Esophagus squamous epithelium (tissue), 5 donors: ENCODE measurements around the gene PRKCZ. TPM values are rescaled to one million over a fixed set of nuclear protein-coding genes. Genes with fewer than 3 reads are reported as not detected.

Source experiments
- DNase-seq: peaks from one replicate; lab custom pipeline; 2025; lab: John Stamatoyannopoulos, UW
- H3K27ac ChIP-seq, 4 donors: fragments of 200-600 bp; sonication (generic); one replicate each; pipeline ENCODE4 v1.5.1; 2016 to 2019; ENCODE audit warnings: mild to moderate bottlenecking in 1 of 4
- H3K27me3 ChIP-seq, 4 donors: fragments of 200-600 bp; sonication (generic); 1 replicate in 3 of 4; 2 replicates in 1 of 4; pipeline versions ENCODE4 v1.5.1 to v1.6.0; 2017 to 2021; ENCODE audit warnings: antibody characterized with exemption in 1 of 4
- H3K36me3 ChIP-seq, 3 donors: fragments of 200-600 bp; sonication (generic); one replicate each; pipeline ENCODE4 v1.5.1; 2016 to 2019
- H3K4me1 ChIP-seq, 3 donors: fragments of 200-600 bp; sonication (generic); one replicate each; pipeline ENCODE4 v1.5.1; 2017 to 2019
- H3K4me3 ChIP-seq, 4 donors: fragments of 200-600 bp; sonication (generic); 1 replicate in 3 of 4; 2 replicates in 1 of 4; pipeline ENCODE4 v1.5.1; 2016 to 2019; ENCODE audit warnings: mild to moderate bottlenecking in 2 of 4, moderate library complexity in 1 of 4
- H3K9me3 ChIP-seq, 3 donors: fragments of 200-600 bp; sonication (generic); one replicate each; pipeline ENCODE4 v1.5.1; 2016 to 2019
- POLR2A ChIP-seq, 4 donors: fragments of 450-650 bp; IDR thresholded peaks; one replicate each; pipeline ENCODE4 v1.6.1; 2017; ENCODE audit warnings: antibody characterized with exemption in 4 of 4, mild to moderate bottlenecking in 4 of 4, moderate library complexity in 3 of 4
- WGBS, 2 donors: methylation state at CpG; one replicate each; pipeline ENCODE4 v1.1.5; 2018; 5-methylcytosine and 5-hydroxymethylcytosine counted together
- intact Hi-C: fragments of 100-400 bp; cut with DNase I; formaldehyde crosslinking; loops from one replicate; pipeline ENCODE4 v1.15.0; 2022
- total RNA-seq, 4 donors: library from RNA; depleted of rRNA; stranded (reverse); fragments of >200 nt; gene quantifications; one replicate each; pipeline ENCODE4 v1.1.0, GENCODE V29; 2016
- TF ChIP-seq, protein P1 (sequence below), 6 experiments: fragments of 450-650 bp in 4 of 6; fragments of 200-600 bp in 2 of 6; sonication (generic) in 2 of 6; IDR thresholded peaks; one replicate each; pipeline ENCODE4 v1.5.1; 2016 to 2019; ENCODE audit warnings: antibody characterized with exemption in 6 of 6, mild to moderate bottlenecking in 4 of 6, moderate library complexity in 4 of 6
- donor health status: DM: yes; HTN: yes; CAD: no.

PRKCZ gene
- total RNA-seq, 4 donors from 2014 or later = 14.5 to 23.8 (median 17.5) TPM

DNA sequence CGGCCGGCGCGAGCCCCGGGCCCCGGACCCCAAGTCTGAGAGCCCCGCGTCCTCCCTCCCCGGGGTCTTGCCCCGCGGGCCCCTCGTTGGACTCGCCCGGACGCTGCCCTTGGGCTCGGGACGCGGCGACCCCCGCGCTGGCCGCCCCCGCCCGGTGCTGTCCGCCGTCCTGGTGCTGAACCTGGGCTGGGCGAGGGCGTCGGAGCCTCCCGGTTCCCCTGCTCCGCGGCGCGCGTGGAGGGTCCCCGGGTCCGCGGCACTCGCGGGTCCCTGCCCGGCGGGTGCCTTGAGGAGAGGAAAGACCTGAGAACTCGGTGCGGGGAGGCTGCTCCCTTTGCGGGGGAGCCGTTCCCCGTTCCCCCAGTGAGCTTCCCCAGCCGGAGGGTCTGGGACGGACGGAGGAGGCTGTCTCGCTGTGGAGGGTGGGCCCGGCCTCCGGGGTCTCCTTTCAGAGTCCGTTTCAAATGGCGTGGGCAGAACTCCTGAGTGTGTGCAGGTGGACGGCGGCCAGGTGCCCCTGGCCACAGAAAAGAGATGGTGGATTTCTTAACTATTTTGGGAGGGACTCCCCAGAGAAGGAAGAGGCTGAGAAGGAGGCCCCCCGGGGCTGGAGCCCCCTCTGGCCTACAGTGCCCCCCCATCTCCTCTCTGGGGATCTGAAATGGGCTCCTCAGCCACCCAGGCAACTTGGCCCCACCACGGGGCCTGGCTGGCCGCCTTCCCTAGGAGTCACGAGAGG, 30.5 kb upstream of the PRKCZ start:
- intact Hi-C loops = no loop called here
- no peak for TF ChIP-seq POLR2A (IDR thresholded peaks at IDR 0.05)
- TF ChIP-seq, protein P1, sequence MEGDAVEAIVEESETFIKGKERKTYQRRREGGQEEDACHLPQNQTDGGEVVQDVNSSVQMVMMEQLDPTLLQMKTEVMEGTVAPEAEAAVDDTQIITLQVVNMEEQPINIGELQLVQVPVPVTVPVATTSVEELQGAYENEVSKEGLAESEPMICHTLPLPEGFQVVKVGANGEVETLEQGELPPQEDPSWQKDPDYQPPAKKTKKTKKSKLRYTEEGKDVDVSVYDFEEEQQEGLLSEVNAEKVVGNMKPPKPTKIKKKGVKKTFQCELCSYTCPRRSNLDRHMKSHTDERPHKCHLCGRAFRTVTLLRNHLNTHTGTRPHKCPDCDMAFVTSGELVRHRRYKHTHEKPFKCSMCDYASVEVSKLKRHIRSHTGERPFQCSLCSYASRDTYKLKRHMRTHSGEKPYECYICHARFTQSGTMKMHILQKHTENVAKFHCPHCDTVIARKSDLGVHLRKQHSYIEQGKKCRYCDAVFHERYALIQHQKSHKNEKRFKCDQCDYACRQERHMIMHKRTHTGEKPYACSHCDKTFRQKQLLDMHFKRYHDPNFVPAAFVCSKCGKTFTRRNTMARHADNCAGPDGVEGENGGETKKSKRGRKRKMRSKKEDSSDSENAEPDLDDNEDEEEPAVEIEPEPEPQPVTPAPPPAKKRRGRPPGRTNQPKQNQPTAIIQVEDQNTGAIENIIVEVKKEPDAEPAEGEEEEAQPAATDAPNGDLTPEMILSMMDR (IDR thresholded peaks at IDR 0.05) = no peak
- Histone ChIP-seq H3K9me3 (no peaks in the 10 kb centered on the region), H3K27ac (no peak overlapping the region), H3K4me3 (peak overlapping the region in 3 of 4 donors; percentile 29 to 58 (median 44)), H3K27me3 (peaks cover 7 to 100% (median 16%) of the 10 kb centered on the region in 4 donors), H3K4me1 (peaks cover 0 to 23% (median 8%) of the 10 kb centered on the region in 3 donors), H3K36me3 (no peaks in the 10 kb centered on the region)
- 43 to 64% methylated on average over 3 to 6 of the region's 61 CpGs for WGBS, 2 donors
- DNase-seq = no peak

DNA sequence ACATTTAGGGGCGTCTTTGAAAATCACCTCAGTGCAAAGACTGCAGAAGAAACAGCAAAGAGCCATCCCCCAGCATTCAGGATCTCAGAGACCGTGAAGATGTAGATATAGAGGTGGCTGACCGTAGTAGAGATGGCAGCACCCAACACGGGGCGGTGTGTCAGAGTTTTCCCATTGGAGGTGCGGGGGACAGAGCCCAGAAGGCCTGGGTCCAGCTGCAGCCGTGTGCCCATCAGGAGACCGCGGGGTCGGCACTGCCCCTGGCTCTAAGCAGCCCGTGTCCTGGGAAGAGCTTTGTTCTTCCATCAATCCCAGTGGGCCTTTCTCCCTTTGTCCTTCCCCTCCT, 29.9 kb upstream of the PRKCZ start:
- DNase-seq = no peak
- intact Hi-C loops = no loop called here
- TF ChIP-seq POLR2A (IDR thresholded peaks at IDR 0.05) = no peak
- TF ChIP-seq, protein P1 (IDR thresholded peaks at IDR 0.05) = no peak
- H3K9me3 ChIP-seq = no peaks in the 10 kb centered on the region
- H3K27me3 ChIP-seq = peaks cover 7 to 100% (median 16%) of the 10 kb centered on the region in 4 donors
- H3K27ac ChIP-seq = no peak overlapping the region
- H3K4me1 ChIP-seq = peaks cover 3 to 22% (median 8%) of the 10 kb centered on the region in 3 donors
- no peak overlapping the region for H3K4me3 ChIP-seq
- 71 to 83% methylated on average over 4 to 6 of the region's 11 CpGs for WGBS, 2 donors
- H3K36me3 ChIP-seq = no peaks in the 10 kb centered on the region

DNA sequence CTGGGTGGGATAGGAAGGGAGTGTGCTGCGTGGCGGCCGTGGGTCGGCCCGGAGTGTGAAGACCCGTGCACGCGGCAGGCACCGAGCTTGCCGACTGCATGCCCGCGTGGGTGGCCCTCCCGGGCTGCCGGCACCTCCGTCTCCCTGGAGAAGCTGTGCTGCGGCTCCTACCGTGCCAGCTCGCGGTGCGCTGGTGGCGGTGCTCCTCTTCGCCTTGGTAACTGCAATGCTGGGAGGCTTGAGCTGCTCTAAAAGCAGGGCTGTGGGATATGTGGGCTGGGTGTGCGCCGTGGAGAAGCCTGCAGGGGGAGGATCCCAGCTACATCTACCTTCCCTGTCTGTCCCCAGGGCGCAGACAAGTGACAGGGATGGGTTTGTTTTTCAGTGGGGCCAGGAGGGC, 28.7 kb upstream of the PRKCZ start:
- Histone ChIP-seq H3K27ac (no peak overlapping the region), H3K36me3 (no peaks in the 10 kb centered on the region), H3K9me3 (no peaks in the 10 kb centered on the region), H3K4me1 (peaks cover 8 to 31% (median 9%) of the 10 kb centered on the region in 3 donors), H3K27me3 (peaks cover 7 to 97% (median 16%) of the 10 kb centered on the region in 4 donors), H3K4me3 (no peak overlapping the region)
- intact Hi-C loops = no loop called here
- TF ChIP-seq POLR2A (IDR thresholded peaks at IDR 0.05) = no peak
- TF ChIP-seq, protein P1 (IDR thresholded peaks at IDR 0.05) = no peak
- 74 to 81% methylated on average over 4 to 16 of the region's 25 CpGs for WGBS, 2 donors
- DNase-seq = no peak

DNA sequence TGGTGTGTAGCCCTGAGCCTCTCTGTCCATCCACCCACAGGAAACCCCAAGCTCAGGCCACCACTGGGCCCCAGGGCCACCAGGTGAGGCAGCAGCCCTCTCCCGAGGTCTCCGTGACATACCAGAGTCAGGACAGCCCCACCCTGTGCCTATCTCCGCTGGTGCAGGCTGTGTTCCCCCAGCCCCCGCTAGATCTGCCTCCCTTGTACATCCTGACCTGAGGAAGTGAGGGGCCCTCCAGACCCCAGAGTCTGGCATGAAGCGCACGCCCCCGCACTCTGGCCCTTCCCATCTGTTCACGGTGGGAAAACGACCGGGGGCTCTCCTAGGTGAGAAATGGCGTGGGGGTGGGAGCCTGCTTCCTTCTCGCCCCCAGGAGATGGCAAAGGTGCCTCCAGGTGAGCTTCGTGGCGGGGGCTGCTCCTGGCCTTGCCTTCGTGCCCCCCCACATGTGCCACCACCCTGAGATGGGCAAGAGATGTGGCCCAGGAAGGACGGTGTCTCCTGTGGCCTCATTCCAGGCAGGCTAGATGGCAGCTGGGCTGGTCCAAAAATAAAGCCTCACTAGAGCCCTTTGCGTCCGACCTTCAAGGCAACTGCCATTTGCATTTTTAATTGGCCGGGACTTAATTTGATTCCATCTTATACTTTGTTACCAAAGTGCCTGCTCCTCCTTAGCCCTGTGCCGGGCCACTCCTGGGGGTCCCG, 28.0 kb upstream of the PRKCZ start:
- no peaks in the 10 kb centered on the region for H3K36me3 ChIP-seq
- intact Hi-C loops = no loop called here
- H3K27ac ChIP-seq = no peak overlapping the region
- TF ChIP-seq POLR2A (IDR thresholded peaks at IDR 0.05) = no peak
- TF ChIP-seq, protein P1 (IDR thresholded peaks at IDR 0.05) = no peak
- peaks cover 7 to 91% (median 16%) of the 10 kb centered on the region in 4 donors for H3K27me3 ChIP-seq
- no peaks in the 10 kb centered on the region for H3K9me3 ChIP-seq
- no peak overlapping the region for H3K4me3 ChIP-seq
- peaks cover 8 to 31% (median 9%) of the 10 kb centered on the region in 3 donors for H3K4me1 ChIP-seq
- no peak for DNase-seq
- 63 to 69% methylated on average over 4 to 13 of the region's 21 CpGs for WGBS, 2 donors

DNA sequence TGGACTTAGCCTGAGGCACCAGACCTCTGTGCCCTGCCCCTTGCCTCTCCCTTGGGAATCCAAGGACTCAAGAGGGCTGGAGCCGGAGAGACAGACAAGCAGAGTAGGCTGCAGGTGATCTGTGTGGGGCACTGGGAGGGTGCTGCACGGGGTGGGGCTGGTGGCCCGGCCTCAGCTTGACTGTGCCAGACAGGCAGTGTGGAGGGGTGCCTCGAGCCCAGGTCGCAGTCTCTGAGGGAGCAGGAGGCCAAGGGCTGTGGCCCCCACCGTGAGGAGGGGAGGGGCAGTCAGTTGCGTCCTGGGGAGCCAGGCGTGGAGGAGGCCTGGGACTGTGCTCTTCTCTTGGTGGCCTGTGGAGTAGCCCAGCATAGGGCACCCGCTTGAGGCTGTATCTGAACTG, 27.0 kb upstream of the PRKCZ start:
- DNase-seq = no peak
- Histone ChIP-seq H3K27ac (no peak overlapping the region), H3K4me1 (peaks cover 8 to 31% (median 9%) of the 10 kb centered on the region in 3 donors), H3K36me3 (no peaks in the 10 kb centered on the region), H3K27me3 (peaks cover 7 to 84% (median 16%) of the 10 kb centered on the region in 4 donors), H3K4me3 (no peak overlapping the region), H3K9me3 (no peaks in the 10 kb centered on the region)
- intact Hi-C loops = no loop called here
- WGBS, 2 donors = 77% methylated on average over 6 of the region's 9 CpGs; no CpG with 5 or more reads in 1 of the 2 donors
- no peak for TF ChIP-seq POLR2A (IDR thresholded peaks at IDR 0.05)
- TF ChIP-seq, protein P1 (IDR thresholded peaks at IDR 0.05) = no peak
